NK-92 (cell line): ENCODE results near the gene BORCS5.
"Not testable (repeated sequence)": the region's sequence is repeated elsewhere in the genome, so short reads cannot be mapped to it uniquely, and the experiment has no call there.

ENCODE experiments used
- DNase-seq: peaks from one replicate; lab custom pipeline; 2025; ENCODE audit not compliant: unreplicated experiment; lab: John Stamatoyannopoulos, UW

The BORCS5 gene

DNA sequence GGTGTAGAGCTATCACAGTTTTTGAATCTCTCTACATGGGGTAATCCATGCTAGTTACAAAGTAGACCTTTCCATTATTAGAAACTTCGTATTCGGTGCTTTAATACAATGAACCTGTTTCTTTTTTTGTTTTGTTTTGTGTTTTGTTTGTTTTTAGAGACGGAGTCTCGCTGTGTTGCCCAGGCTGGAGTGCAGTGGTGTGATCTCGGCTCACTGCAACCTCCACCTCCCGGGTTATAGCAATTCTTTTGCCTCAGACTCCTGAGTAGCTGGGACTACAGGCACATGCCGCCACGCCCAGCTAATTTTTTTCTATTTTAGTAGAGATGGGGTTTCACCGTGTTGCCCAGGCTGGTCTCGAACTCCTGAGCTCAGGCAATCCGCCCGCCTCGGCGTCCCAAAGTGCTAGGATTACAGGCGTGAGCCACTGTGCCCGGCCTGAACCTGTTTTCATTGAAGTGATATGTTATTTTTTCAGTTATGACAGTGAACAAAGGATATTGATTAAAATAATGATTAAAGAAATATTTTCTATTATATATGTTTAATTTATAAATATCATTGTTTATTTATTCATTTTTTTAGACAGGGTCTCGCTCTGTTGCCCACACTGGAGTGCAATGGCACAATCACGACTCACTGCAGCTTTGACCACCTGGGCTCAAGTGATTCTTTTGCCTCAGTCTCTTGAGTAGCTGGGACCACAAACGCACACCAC lies 5.3 kb upstream of the BORCS5 start:
- not testable (repeated sequence) for DNase-seq

DNA sequence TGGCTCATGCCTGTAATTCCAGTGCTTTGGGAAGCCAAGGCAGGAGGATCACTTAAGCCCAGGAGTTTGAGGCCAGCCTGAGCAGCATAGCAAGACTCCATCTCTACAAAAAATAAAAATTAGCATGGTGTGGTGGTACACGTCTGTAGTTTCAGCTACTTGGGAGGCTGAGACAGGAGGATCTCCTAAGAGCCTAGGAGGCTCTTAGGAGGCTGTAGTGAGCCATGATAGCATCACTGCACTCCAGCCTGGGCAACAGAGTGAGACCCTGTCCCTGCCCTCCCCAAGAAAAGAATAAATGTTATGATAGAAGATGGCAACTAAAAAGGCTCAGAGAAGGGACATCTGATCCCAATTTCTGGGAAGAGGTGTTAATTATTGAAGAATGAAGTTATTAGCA lies 3.6 kb upstream of the BORCS5 start:
- DNase-seq, result no peak

DNA sequence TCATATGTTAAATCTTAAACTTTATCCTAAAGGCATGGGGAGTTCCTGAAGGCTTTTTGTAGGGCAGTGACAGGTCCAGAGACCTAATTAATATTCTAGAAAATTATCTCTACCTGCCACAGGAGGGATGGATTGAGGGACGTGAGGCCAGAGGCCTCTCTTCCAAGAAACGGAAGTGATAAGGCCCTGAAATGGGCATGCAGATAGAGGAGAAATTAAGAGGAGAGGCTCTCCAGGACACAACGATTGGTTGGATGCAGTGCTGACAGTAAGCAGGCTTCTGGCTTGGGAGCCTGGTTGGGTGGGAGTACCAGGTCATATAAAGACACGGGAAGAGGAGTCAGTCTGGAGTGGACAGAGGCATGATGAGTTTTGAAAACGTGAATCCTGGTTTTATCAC lies 3.1 kb upstream of the BORCS5 start:
- DNase-seq, result no peak

DNA sequence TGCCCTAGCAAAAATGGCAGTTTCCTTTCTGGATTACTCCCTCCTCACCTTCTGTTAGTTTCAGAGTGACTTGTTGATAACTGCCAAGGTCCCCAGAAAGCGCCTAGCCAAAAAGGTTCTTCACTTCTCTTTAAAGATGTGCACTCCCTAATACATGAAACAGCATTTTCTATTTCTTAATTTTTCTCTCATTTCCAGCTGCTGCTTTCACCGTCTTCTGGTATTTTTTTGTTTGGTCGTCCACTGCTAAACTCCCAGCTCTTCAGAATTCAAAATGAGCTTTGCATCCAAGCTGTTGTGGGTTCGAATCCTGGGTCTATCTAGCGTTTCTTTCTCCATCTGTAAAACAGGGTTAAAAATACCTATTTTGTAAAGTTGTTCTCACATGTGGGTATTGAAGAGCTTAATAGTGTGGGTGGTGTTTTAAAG lies 397 bp upstream of the BORCS5 start:
- no peak for DNase-seq

DNA sequence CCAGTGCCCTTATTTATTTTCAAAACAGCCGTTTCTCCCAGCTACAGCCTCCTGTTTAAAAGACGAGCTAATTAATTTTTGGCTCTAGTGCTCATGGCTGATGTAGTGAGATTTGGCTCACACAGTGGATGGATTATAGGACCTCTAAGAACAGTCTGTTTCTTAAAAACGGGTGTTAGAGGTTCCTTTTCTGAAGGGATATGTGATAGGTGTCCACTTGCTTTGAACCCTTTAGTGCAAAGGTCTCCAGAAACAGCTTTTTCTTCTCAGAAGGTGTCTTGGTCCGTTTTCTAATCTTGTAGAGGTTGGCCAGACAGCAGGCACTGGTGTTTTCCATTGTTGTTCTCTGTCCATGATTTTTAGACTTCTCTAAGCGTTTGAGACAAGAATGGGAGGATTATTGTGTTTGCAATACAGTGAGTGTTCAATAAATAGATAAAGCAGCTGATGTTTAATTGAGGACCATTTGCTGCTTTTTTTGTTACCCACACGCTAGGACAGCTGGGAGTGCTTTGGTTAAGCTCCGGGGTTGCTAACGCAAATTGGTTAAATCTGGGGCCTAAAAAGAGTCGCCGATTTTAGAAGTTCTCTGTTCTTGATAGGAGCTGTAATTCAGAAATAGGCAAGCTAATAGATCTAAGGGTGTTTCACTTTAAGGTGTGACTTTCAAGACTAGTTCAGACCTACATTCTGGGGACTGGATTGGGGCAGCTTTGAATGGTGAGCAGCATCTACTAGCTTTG lies 1.0 kb downstream of the BORCS5 start:
- no peak for DNase-seq

DNA sequence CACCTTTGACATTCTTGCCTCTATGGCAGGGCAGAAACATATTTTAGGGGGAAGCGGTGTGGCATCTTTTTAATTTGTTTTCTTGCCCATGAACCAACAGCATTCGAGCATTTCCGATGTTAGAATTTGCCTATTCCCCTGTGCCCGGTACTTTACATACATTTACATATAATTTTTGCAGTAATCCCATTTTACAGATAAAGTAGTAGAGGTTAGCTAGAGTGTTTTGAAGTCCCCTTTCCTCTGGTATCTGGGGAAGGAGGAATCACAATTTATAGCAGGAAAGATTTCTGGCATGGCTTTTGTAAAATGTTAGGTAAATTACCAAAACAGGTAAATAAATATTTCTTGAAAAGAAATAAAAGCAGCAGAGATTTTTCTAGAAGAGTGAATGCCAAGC lies 1.6 kb downstream of the BORCS5 start:
- DNase-seq, result no peak

DNA sequence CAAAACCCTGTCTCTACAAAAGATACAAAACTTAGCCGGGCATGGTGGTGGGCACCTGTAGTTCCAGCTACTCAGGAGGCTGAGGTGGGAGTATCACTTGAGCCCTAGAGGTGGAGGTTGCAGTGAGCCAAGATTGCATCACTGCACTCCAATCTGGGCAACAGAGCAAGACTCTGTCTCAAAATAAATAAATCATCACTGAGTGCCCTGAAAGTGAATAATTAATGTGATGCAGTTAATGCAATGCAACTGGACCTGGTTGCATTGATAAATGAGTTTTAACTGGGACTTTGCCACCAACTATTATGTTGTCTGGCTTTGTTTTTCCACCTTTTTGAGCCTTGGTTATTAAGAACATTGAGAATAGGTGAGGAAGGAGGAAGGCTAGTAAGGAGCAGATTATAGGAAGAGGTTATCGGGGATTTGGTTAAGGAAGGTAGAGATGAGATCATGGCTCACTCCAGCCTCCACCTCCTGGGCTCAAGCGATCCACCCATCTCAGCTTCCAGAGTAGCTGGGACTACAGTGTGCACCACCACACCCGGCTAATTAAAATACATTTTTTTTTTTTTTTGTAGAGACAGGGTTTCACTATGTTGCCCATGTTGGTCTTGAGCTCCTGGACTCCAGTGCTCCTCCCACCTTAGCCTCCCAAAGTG lies 8.0 kb downstream of the BORCS5 start:
- DNase-seq, result no peak

DNA sequence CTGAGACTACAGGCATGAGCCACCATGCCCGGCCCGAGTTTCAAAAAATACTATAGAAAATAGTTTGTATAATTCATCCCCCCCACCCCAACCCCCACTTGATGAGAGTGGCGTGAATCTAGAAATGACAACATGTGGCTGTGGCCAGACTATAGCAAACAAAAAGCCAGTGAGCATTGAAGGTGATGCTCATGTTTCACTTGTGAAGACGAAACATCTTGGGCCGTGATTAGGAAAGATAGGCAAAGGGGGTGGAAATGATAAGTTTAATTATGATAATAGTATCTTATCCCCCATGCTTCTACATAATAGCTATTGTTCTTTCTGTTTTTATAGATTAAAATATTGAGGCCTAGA lies 8.5 kb downstream of the BORCS5 start:
- no peak for DNase-seq

DNA sequence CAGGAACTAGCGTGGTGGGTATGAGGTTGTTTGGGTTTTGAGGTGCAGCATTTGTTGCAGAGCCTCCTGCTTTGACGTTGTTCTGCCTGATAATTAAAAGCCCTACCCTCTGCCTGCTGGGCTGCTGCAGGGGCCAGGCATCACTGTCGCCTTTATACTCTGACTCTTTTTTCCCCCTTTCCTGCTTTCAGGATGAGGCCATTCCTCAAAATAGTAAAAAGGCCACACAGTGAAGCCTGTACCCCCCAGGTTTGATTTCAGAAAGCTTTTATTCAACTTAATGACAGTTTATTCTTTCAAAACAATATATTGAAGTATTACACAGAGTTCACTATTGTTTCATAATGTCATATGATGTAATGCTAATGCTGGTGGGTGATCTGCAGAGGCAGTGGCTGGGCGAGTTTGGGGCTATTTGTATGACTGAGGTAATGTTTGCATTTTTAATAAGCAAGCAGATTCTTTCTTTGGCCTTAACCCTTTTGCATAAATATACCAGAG lies 9.1 kb downstream of the BORCS5 start:
- no peak for DNase-seq

DNA sequence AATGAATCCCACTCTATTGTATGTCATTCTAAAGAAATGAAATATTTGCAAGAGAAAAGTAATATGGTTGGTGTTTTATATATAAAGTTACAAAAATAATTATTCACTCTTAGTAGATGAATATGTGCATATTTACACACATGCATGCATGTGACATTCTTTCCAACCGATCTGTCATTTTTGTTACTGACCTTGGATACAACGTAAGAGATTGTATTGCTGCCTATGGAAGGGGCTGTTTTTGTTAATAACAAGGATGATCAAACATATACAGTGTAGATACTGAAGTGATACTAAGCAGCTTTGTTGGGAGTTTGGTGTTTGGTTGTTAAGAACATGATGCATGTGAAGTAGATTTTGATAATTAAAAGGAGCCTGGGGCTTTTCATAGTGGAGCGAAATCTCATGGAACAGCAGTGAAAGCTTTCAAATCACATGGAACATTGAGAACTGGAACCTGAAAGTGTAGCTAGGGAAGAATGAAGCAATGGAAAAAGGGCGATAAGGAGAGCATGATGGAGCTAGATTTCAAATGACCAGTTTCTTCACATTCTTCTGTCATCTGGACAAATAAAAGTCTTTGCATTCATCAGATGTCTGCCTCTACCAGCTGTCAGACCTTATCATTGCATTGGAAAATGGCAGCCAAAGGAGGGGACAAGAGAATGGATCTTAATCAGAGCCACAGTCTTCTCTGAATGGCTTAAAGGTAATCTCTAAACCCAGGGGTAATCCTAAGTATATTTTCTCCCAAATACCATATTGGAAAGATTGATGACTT lies 10.0 kb downstream of the BORCS5 start:
- DNase-seq, result no peak

DNA sequence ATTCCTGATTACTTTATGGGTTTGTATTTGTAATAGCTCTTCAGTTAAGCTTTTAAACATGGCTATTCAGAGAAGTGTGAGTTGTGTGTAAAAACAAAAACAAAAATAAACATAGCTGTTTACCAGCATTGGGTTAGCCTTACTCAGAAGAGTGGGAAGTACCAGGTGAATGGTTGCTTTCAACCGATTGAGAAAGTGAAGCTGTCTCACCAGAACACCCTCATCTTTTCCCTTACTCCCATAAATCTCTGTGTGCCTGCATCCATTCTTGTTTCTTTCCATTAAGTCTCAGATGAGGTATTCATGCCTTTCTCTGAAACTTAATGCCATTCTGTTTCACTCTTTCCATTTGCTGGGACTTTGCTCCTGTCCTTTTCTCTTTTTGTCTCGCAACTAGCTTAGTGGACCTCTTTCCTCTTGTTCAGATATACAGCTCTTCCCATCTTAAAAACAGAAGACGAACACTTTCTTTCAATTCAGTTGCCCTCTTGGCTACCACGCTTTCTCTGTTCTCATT lies 10.7 kb downstream of the BORCS5 start:
- DNase-seq, result no peak

DNA sequence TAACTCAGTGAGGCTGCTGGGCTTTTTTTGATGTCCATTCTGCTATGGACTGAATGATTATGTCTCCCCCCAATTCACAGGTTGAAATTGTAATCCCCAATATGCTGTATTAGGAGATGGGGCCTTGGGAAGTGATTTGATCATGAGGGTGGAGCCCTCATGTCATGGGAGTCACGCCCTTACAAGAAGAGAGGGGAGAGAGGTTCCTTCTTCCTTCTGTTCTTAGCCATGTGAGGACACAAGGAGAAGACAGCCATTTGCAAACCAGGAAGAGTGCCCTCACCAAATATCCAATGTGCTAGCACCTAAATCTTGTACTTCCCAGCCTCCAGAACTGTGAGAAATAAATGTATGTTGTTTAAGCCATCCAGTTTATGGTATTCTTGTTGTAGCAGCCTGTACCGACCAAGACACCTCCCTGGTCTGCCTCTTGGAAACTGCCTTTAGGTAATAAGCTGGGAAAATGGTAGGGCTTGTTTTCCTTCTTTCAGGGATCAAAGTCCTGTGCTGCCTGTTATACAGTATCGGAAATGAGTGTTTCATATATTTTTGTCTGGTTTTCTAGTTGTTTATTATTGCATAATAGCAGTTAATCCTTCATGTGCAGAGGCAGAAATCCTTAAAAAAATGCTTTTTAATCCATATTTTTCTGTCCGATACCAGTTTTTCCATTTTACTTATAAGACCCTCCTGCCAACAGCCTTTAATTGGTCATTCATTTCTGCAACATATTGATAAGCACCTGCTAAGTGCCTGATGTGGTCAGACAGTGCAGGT lies 16.3 kb downstream of the BORCS5 start:
- DNase-seq, result no peak

DNA sequence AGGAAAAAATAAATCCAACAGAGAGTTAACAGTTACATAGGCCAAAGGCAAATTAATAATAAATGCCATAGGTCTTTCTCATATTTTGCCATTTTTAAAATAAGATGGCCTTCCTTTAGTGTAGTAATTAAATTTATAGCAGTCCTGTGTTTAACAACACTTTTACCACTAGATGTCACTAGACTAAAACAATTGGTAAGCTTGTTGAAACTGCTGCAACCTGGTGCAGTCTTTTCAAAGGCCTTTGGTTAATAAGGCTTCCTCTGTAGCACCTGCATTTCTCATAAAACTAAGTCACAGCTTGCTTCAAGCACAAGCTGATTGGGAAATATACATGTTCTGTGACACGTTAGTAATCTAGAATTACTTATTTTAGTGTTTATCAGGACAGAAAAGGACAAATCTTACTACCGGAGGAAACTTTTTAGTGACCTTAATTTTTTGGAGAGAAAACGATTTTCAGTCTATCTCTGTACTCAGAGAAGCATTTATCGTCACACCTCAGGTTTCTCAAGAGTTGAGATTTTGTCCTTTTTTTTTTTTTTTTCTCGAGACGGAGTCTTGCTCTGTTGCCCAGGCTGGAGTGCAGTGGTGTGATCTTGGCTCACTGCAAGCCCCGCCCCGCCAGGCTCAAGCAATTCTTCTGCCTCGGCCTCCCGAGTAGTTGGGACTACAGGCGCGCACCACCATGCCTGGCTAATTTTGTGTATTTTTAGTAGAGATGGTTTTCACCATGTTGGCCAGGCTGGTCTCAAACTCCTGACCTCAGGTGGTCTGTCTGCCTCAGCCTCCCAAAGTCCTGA lies 20.0 kb downstream of the BORCS5 start:
- no peak for DNase-seq

DNA sequence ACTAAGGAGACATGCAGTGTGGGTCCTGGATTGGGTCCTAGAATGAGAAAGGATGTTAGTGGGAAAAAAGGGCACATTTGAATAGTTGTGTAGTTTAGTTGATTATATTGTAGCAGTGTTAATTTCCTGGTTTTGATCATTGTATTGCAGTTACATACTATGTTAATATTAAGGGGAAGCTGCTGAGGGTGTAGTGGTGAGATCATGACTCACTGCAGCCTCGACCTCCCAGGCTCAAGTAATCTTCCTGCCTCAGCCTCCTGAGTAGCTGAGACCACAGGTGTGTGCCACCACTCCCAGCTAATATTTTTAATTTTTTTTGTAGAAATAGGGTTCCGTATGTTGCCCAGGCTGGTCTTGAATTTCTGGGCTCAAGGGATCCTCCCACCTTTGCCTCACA lies 21.7 kb downstream of the BORCS5 start:
- DNase-seq, result no peak

DNA sequence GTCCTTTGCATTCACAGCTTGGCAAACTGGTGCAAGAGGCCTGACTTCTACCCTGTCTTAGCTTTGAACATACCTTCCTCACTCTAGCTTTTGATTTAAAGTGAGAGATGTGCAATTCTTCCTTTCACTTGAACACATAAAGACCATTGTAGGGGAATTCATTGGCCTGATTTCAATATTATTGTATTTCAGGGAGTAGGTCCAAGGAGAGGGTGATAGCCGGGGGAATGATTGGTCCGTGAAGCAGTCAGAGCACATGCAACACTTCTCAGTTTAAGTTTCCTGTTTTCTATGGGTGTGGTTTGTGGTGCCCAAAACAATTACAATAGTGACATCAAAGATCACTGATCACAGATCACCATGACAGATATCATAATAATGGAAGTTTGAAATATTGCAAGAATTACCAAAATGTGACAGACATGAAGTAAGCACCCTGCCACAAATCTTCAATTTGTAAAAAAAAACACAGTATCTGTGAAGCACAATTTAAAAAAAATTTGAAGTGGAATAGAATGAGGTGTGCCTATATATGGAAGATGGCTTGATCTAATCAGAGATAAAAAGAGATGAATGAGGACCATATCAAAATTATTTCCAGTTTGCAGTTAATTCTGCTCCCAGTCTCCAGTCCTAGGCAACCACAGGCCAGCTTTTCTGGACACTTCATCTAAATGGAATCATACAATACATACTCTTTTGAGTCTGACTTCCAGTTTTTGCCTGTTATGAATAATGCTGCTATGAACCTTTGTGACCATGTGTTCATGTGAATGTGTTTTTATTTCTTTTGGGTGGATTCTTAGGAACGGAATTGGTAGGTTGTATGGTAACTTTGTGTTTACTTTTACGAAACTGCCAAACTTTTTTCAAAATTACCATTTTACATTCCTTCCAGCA lies 23.2 kb downstream of the BORCS5 start:
- DNase-seq, result no peak

DNA sequence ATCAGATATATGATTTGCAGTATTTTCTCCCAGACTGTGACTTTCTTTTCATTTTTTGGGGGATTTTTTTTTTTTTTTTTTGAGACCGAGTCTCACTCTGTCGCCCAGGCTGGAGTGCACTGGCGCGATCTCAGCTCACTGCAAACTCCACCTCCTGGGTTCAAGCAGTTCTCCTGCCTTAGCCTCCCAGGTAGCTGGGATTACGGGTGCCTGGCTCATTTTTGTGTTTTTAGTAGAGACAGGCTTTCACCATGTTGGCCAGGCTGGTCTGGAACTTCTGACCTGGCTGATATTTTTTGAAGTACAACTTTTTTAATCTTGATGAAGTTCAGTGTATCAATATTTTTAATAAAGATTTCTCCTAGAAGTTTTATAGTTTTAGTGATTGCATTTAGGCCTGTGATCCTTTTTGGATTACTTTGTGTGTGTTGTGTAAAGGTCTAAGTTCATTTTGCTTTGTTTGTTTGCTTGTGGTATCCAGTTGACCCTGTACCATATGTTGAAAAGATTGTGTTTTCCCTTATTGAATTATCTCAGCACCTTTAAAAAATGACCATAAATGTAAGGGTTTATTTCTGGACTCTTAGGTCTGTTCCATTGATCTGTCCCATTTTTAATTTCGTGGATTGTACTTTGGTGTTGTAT lies 24.2 kb downstream of the BORCS5 start:
- no peak for DNase-seq

DNA sequence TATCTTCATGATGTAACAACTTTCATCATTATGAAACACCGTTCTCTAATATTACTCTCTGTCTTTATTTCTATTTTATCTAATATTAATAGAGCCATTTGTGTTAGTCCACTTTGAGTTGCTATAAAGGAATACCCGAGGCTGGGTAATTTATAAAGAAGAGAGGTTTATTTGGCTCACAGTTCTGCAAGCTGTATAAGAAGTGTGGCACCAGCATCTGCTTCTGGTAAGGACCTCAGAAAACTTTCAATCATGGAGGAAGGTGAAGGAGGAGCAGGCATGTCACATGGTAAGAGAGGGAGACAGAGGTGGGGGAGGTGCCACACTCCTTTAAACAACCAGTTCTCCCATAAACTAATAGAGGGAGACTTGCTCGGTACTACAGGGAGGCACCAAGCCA lies 25.1 kb downstream of the BORCS5 start:
- no peak for DNase-seq
